ENCODE data around the gene PRICKLE2. TPM values are rescaled to one million over a fixed set of nuclear protein-coding genes. Genes with fewer than 3 reads are reported as not detected.

Gene PRICKLE2
- total RNA-seq, 1 experiment from 2014 or later: 5.6 TPM

DNA sequence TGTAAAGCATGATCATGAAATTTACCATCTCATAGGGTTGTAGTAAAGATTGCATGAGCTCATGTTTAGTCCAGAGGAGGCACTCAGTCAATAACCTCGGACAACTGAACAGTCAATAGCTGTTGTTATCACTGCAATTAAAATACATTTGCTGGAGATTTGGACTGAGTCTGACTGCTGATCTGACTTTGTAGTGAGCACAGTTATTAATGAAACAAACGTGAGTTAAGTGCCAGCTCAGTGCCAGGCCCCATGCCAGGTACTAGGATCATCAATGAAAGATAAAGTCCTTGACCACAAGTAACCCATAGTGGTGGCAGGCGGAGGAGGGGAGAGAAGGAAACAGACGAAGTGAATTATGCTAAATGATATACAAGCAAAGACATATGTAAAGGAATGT is 43.7 kb upstream of the PRICKLE2 start:
- ChIA-PET CTCF (interaction anchor here (1.8 to 3.9 kb wide), 3 partner anchors 24 to 195 kb away, joined by 7 to 16 read pairs (median 12); no protein-coding TSS in a partner anchor), POLR2A (no interaction called here)
- peaks cover 20% of the 10 kb centered on the region for H3K4me1 Mint-ChIP-seq
- DNase-seq (ENCODE audit: low spot score) (no peak), ATAC-seq (no peak)
- TF ChIP-seq, protein P1, sequence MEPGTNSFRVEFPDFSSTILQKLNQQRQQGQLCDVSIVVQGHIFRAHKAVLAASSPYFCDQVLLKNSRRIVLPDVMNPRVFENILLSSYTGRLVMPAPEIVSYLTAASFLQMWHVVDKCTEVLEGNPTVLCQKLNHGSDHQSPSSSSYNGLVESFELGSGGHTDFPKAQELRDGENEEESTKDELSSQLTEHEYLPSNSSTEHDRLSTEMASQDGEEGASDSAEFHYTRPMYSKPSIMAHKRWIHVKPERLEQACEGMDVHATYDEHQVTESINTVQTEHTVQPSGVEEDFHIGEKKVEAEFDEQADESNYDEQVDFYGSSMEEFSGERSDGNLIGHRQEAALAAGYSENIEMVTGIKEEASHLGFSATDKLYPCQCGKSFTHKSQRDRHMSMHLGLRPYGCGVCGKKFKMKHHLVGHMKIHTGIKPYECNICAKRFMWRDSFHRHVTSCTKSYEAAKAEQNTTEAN (CRISPR knock-in tag; IDR thresholded peaks at IDR 0.05): no peak
- TF ChIP-seq, protein P2, sequence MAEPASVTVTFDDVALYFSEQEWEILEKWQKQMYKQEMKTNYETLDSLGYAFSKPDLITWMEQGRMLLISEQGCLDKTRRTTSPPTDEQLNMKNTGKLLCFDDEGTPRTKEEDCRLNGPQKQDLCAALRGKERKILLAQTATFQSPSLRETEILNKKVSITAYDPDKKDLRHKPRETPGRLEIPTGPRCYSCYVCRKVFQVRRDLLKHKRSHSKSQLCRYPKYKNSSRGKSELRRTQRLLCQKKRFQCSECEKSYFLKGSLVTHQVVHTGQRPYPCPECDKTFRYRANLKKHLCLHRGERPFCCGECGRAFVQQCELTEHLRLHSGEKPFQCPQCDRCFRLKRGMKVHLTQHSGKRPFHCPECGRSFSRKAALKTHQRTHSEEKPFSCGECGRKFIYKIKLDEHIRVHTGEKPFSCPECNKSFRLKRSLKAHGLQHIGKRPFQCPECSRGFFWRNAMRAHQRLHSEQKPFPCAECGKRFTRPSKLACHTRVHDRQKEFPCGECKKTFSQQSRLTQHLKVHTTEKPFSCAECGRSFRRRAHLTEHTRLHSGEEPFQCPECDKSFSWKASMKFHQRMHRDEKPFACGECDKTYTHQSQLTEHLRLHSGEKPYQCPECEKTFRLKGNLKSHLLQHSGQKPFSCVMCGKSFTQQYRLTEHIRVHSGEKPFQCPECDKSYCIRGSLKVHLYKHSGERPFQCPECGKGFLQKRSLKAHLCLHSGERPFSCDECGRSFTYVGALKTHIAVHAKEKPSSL (CRISPR knock-in tag; conservative IDR thresholded peaks at IDR 0.05): no peak
- TF ChIP-seq ZNF121 (CRISPR knock-in tag; IDR thresholded peaks at IDR 0.05) (no peak), CTCF (IDR thresholded peaks at IDR 0.05) (no peak), STAT6 (CRISPR knock-in tag; conservative IDR thresholded peaks at IDR 0.05; ENCODE audit: low read depth) (no peak), EMX1 (CRISPR knock-in tag; IDR thresholded peaks at IDR 0.05) (no peak), CREB1 (CRISPR knock-in tag; IDR thresholded peaks at IDR 0.05) (no peak), NFATC4 (CRISPR knock-in tag; IDR thresholded peaks at IDR 0.05) (no peak), SMAD4 (CRISPR knock-in tag; IDR thresholded peaks at IDR 0.05) (no peak), FOXK1 (CRISPR knock-in tag; IDR thresholded peaks at IDR 0.05) (no peak), KAT7 (CRISPR knock-in tag; IDR thresholded peaks at IDR 0.05; ENCODE audit: borderline replicate concordance) (no peak)
- TF ChIP-seq, protein P3, sequence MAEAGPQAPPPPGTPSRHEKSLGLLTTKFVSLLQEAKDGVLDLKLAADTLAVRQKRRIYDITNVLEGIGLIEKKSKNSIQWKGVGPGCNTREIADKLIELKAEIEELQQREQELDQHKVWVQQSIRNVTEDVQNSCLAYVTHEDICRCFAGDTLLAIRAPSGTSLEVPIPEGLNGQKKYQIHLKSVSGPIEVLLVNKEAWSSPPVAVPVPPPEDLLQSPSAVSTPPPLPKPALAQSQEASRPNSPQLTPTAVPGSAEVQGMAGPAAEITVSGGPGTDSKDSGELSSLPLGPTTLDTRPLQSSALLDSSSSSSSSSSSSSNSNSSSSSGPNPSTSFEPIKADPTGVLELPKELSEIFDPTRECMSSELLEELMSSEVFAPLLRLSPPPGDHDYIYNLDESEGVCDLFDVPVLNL (CRISPR knock-in tag; IDR thresholded peaks at IDR 0.05; ENCODE audit: borderline replicate concordance, low read depth): no peak
- TF ChIP-seq, protein P4, sequence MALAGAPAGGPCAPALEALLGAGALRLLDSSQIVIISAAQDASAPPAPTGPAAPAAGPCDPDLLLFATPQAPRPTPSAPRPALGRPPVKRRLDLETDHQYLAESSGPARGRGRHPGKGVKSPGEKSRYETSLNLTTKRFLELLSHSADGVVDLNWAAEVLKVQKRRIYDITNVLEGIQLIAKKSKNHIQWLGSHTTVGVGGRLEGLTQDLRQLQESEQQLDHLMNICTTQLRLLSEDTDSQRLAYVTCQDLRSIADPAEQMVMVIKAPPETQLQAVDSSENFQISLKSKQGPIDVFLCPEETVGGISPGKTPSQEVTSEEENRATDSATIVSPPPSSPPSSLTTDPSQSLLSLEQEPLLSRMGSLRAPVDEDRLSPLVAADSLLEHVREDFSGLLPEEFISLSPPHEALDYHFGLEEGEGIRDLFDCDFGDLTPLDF (CRISPR knock-in tag; IDR thresholded peaks at IDR 0.05): no peak
- TF ChIP-seq, protein P5, sequence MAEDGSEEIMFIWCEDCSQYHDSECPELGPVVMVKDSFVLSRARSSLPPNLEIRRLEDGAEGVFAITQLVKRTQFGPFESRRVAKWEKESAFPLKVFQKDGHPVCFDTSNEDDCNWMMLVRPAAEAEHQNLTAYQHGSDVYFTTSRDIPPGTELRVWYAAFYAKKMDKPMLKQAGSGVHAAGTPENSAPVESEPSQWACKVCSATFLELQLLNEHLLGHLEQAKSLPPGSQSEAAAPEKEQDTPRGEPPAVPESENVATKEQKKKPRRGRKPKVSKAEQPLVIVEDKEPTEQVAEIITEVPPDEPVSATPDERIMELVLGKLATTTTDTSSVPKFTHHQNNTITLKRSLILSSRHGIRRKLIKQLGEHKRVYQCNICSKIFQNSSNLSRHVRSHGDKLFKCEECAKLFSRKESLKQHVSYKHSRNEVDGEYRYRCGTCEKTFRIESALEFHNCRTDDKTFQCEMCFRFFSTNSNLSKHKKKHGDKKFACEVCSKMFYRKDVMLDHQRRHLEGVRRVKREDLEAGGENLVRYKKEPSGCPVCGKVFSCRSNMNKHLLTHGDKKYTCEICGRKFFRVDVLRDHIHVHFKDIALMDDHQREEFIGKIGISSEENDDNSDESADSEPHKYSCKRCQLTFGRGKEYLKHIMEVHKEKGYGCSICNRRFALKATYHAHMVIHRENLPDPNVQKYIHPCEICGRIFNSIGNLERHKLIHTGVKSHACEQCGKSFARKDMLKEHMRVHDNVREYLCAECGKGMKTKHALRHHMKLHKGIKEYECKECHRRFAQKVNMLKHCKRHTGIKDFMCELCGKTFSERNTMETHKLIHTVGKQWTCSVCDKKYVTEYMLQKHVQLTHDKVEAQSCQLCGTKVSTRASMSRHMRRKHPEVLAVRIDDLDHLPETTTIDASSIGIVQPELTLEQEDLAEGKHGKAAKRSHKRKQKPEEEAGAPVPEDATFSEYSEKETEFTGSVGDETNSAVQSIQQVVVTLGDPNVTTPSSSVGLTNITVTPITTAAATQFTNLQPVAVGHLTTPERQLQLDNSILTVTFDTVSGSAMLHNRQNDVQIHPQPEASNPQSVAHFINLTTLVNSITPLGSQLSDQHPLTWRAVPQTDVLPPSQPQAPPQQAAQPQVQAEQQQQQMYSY (CRISPR knock-in tag; IDR thresholded peaks at IDR 0.05): no peak
- no peak overlapping the region for H3K27ac Mint-ChIP-seq
- no peaks in the 10 kb centered on the region for H3K27me3 Mint-ChIP-seq (ENCODE audit: low read depth)
- peaks cover 15% of the 10 kb centered on the region for H3K9me3 Mint-ChIP-seq
- peaks cover 6% of the 10 kb centered on the region for H3K36me3 Mint-ChIP-seq
- 0 out of 2 replicates have a peak overlapping the region, but pooled peaks have one; percentile 69 for H3K4me3 Mint-ChIP-seq
